Measurements from ENCODE around the gene DCAF6.

- TF ChIP-seq CTCF (IDR thresholded peaks at IDR 0.05) = no peak
- no peak for TF ChIP-seq POLR2A (IDR thresholded peaks at IDR 0.05)
Observed at GRCh38 chr1:167929725-167930124, 6.8 kb upstream of the DCAF6 start.
